SK-N-SH (cell line): ENCODE results near the gene ATP1A4. TPM values are rescaled to one million over a fixed set of nuclear protein-coding genes. Genes with fewer than 3 reads are reported as not detected.

Source experiments
- CTCF ChIA-PET: fragments of 300-600, 350-600 bp; formaldehyde crosslinking; extraction: SDS; loops from one replicate; lab custom pipeline; 2021; lab: Yijun Ruan, JAX
- POLR2A ChIA-PET: fragments of 350-600 bp; sonication (Branson Sonifier 250); formaldehyde crosslinking; extraction: SDS; loops from one replicate; lab custom pipeline; 2020; ENCODE audit warnings: antibody characterized with exemption, inconsistent platforms; lab: Yijun Ruan, JAX
- DNase-seq: peaks from one replicate; pipeline ENCODE4 v3.0.0; 2012
- H2AFZ ChIP-seq: fragments of 200-600 bp; sonication (generic); 2 replicates; pipeline ENCODE4 v1.8.1; 2016; ENCODE audit warnings: antibody characterized with exemption, mild to moderate bottlenecking, low read depth
- H3F3A ChIP-seq: fragments of 200-600 bp; sonication (generic); replicated peaks from 2 replicates; pipeline ENCODE3; 2016; ENCODE audit warnings: antibody characterized with exemption, mild to moderate bottlenecking; ENCODE audit not compliant: insufficient read depth
- H3K27ac ChIP-seq, 2 experiments: fragments of 200-500 bp in 1 of 2; fragments of 200-600 bp in 1 of 2; sonication (Bioruptor generic) in 1 of 2; sonication (generic), shearing (Covaris generic) in 1 of 2; 2 replicates each; pipeline versions ENCODE4 v1.5.1 to v1.6.1; 2014 to 2016; ENCODE audit warnings: low read depth in 2 of 2, inconsistent platforms in 1 of 2, low read length in 1 of 2, mild to moderate bottlenecking in 1 of 2, mixed read lengths in 1 of 2
- H3K27me3 ChIP-seq: fragments of 200-600 bp; sonication (generic), shearing (Covaris generic); 2 replicates; pipeline ENCODE4 v1.6.1; 2016; ENCODE audit warnings: mixed run types; ENCODE audit not compliant: insufficient read depth
- H3K36me3 ChIP-seq, 2 experiments: fragments of 200-500 bp in 1 of 2; fragments of 200-600 bp in 1 of 2; sonication (Bioruptor generic) in 1 of 2; sonication (generic) in 1 of 2; replicated peaks in 1 of 2; 2 replicates each; pipeline versions ENCODE3 to v1.5.1; 2014 to 2016; ENCODE audit warnings: low read length in 1 of 2, mild to moderate bottlenecking in 1 of 2; ENCODE audit not compliant: insufficient read depth in 2 of 2, control insufficient read depth in 1 of 2
- H3K4me1 ChIP-seq, 2 experiments: fragments of 200-500 bp in 1 of 2; fragments of 200-600 bp in 1 of 2; sonication (Bioruptor generic) in 1 of 2; sonication (generic), shearing (Covaris generic) in 1 of 2; 2 replicates each; pipeline versions ENCODE4 v1.5.1 to v1.6.1; 2014 to 2016; ENCODE audit warnings: low read depth in 1 of 2, low read length in 1 of 2, mixed run types in 1 of 2; ENCODE audit not compliant: insufficient read depth in 2 of 2, control insufficient read depth in 1 of 2
- H3K4me2 ChIP-seq: fragments of 200-600 bp; sonication (generic), shearing (Covaris generic); 2 replicates; pipeline ENCODE4 v1.6.1; 2017; ENCODE audit warnings: mixed run types
- H3K4me3 ChIP-seq, 2 experiments: fragments of 200-500 bp in 1 of 2; fragments of 200-600 bp in 1 of 2; sonication (Bioruptor generic) in 1 of 2; sonication (generic), shearing (Covaris generic) in 1 of 2; 2 replicates each; pipeline versions ENCODE4 v1.5.1 to v1.8.1; 2014 to 2016; ENCODE audit warnings: low read depth in 2 of 2, inconsistent platforms in 1 of 2, low read length in 1 of 2, mild to moderate bottlenecking in 1 of 2, mixed read lengths in 1 of 2, moderate library complexity in 1 of 2
- H3K79me2 ChIP-seq: fragments of 200-600 bp; sonication (generic); 2 replicates; pipeline ENCODE4 v1.8.1; 2017; ENCODE audit warnings: mild to moderate bottlenecking; ENCODE audit not compliant: insufficient read depth
- H3K9ac ChIP-seq: fragments of 200-600 bp; sonication (generic); 2 replicates; pipeline ENCODE4 v1.6.1; 2017; ENCODE audit warnings: mixed run types
- H3K9me2 ChIP-seq: fragments of 200-600 bp; sonication (generic); 2 replicates; pipeline ENCODE4 v1.6.1; 2017; ENCODE audit warnings: mixed run types
- H3K9me3 ChIP-seq: fragments of 200-600 bp; sonication (generic); 2 replicates; pipeline ENCODE4 v1.6.1; 2017; ENCODE audit warnings: mixed run types, mild to moderate bottlenecking, moderate library complexity
- H4K20me1 ChIP-seq: fragments of 200-600 bp; sonication (generic); 2 replicates; pipeline ENCODE4 v1.6.1; 2017; ENCODE audit warnings: mild to moderate bottlenecking, mixed run types; ENCODE audit not compliant: insufficient read depth
- CHD2 ChIP-seq: fragments of 150-350 bp; IDR thresholded peaks from 2 replicates; pipeline ENCODE4 v1.6.1; 2018; ENCODE audit warnings: low read length; ENCODE audit not compliant: partially characterized antibody
- CTCF ChIP-seq: fragments of 200-600 bp; sonication (generic); IDR thresholded peaks from 2 replicates; pipeline ENCODE4 v1.6.1; 2017; ENCODE audit warnings: antibody characterized with exemption, mild to moderate bottlenecking, moderate library complexity
- ELF1 ChIP-seq: IDR thresholded peaks from 2 replicates; pipeline ENCODE4 v1.4.0; 2012
- EZH2phosphoT487 ChIP-seq: fragments of 200-600 bp; sonication (generic); IDR thresholded peaks from 2 replicates; pipeline ENCODE4 v1.6.1; 2017; ENCODE audit warnings: low read depth, mixed run types, mild to moderate bottlenecking, antibody characterized with exemption, moderate library complexity, borderline replicate concordance
- IRF3 ChIP-seq: fragments of 150-350 bp; IDR thresholded peaks from 2 replicates; pipeline ENCODE4 v1.6.1; 2016; ENCODE audit warnings: mild to moderate bottlenecking, low read depth, low read length
- JUND ChIP-seq: IDR thresholded peaks from 2 replicates; pipeline ENCODE4 v1.4.0; 2012
- MEF2A ChIP-seq: IDR thresholded peaks from 2 replicates; pipeline ENCODE4 v1.4.0; 2012; ENCODE audit warnings: low read depth, borderline replicate concordance
- NFIC ChIP-seq: IDR thresholded peaks from 2 replicates; pipeline ENCODE4 v1.4.0; 2012; ENCODE audit warnings: borderline replicate concordance
- NRF1 ChIP-seq: IDR thresholded peaks from 2 replicates; pipeline ENCODE4 v1.6.1; 2012; ENCODE audit warnings: low read depth, mild to moderate bottlenecking, low read length
- POLR2AphosphoS5 ChIP-seq: IDR thresholded peaks from 2 replicates; pipeline ENCODE4 v1.6.1; 2012; ENCODE audit warnings: low read depth, low read length
- RAD21 ChIP-seq: IDR thresholded peaks from 2 replicates; pipeline ENCODE4 v1.6.1; 2012; ENCODE audit warnings: mild to moderate bottlenecking, low read length
- RFX5 ChIP-seq: IDR thresholded peaks from 2 replicates; pipeline ENCODE4 v1.6.1; 2012; ENCODE audit warnings: mild to moderate bottlenecking, improper control_type of control experiment, low read length
- SMC3 ChIP-seq: IDR thresholded peaks from 2 replicates; pipeline ENCODE4 v1.6.1; 2012; ENCODE audit warnings: low read depth, low read length, improper control_type of control experiment
- TEAD4 ChIP-seq: IDR thresholded peaks from 2 replicates; pipeline ENCODE4 v1.4.0; 2012; ENCODE audit warnings: mild to moderate bottlenecking, borderline replicate concordance; ENCODE audit not compliant: insufficient read depth
- WGBS: methylation state at CpG from one replicate; pipeline ENCODE4 v1.1.6; 2017; ENCODE audit warnings: low lambda C conversion rate; 5-methylcytosine and 5-hydroxymethylcytosine counted together
- polyA plus RNA-seq, 3 experiments: library from polyadenylated mRNA; depleted of rRNA; stranded (reverse); fragments of >200 nt; gene quantifications; 2 replicates each; pipeline ENCODE4 v1.2.3, GENCODE V29; 2012
- TF ChIP-seq, protein P1 (sequence below): IDR thresholded peaks from 2 replicates; pipeline ENCODE4 v1.4.0; 2012; ENCODE audit warnings: low read depth, borderline replicate concordance

The ATP1A4 gene
- polyA plus RNA-seq, 1 of the 3 experiments (the other 2 are of a cell fraction): not detected

- peak overlapping the region; percentile 94 to 97; a peak in 3 of 4 replicates for H3K4me3 ChIP-seq
- H3K4me1 ChIP-seq: peaks cover 40 to 68% of the 10 kb centered on the region in 2 experiments
- peaks cover 36 to 41% of the 10 kb centered on the region in 2 experiments for H3K36me3 ChIP-seq
- no peaks in the 10 kb centered on the region for H3K27me3 ChIP-seq
- H3K27ac ChIP-seq: peak overlapping the region; percentile 87 to 99
- no peak for TF ChIP-seq SMC3
- no peak for TF ChIP-seq EZH2phosphoT487
- no peak for TF ChIP-seq MEF2A
- TF ChIP-seq JUND: no peak
- TF ChIP-seq CHD2: no peak
- no peak for TF ChIP-seq POLR2AphosphoS5
- no peak for TF ChIP-seq IRF3
- TF ChIP-seq RFX5: no peak
- no peak for TF ChIP-seq TEAD4
- no peak for TF ChIP-seq NRF1
- no peak for TF ChIP-seq NFIC
- TF ChIP-seq RAD21: no peak
- TF ChIP-seq ELF1: no peak
- no peak for TF ChIP-seq CTCF
- TF ChIP-seq, protein P1, sequence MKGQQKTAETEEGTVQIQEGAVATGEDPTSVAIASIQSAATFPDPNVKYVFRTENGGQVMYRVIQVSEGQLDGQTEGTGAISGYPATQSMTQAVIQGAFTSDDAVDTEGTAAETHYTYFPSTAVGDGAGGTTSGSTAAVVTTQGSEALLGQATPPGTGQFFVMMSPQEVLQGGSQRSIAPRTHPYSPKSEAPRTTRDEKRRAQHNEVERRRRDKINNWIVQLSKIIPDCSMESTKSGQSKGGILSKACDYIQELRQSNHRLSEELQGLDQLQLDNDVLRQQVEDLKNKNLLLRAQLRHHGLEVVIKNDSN: no peak
- no peaks in the 10 kb centered on the region for H3K9me3 ChIP-seq
- H3F3A ChIP-seq: peaks cover 21% of the 10 kb centered on the region
- 81% methylated on average over 3 of the region's 4 CpGs for WGBS
- no peaks in the 10 kb centered on the region for H3K9me2 ChIP-seq
- ChIA-PET POLR2A (interaction anchor here (1.4 kb wide), 1 partner anchor 9 kb away, joined by 3 read pairs; no protein-coding TSS in a partner anchor), CTCF (interaction anchor here (0.9 to 13.6 kb wide), 5 partner anchors 13 to 84 kb away, joined by 4 to 137 read pairs (median 56); partner anchors contain the start of gene CASQ1)
- peak overlapping the region; percentile 100 for H3K4me2 ChIP-seq
- DNase-seq: no peak
- peaks cover 69% of the 10 kb centered on the region for H3K79me2 ChIP-seq
- H3K9ac ChIP-seq: peak overlapping the region; percentile 96; the same call in 1 of the 2 replicates
- no peak overlapping the region for H2AFZ ChIP-seq
- H4K20me1 ChIP-seq: peaks cover 55% of the 10 kb centered on the region
These were observed 55.8 kb downstream of the ATP1A4 start for GRCh38 chr1:160207118-160207650.
